ENCODE results near the gene PLP1.
A peak's percentile ranks its signal among the peaks of the same experiment; 100 is the strongest.
"Not testable (repeated sequence)": the region's sequence is repeated elsewhere in the genome, so short reads cannot be mapped to it uniquely, and the experiment has no call there.

PLP1 gene

DNA sequence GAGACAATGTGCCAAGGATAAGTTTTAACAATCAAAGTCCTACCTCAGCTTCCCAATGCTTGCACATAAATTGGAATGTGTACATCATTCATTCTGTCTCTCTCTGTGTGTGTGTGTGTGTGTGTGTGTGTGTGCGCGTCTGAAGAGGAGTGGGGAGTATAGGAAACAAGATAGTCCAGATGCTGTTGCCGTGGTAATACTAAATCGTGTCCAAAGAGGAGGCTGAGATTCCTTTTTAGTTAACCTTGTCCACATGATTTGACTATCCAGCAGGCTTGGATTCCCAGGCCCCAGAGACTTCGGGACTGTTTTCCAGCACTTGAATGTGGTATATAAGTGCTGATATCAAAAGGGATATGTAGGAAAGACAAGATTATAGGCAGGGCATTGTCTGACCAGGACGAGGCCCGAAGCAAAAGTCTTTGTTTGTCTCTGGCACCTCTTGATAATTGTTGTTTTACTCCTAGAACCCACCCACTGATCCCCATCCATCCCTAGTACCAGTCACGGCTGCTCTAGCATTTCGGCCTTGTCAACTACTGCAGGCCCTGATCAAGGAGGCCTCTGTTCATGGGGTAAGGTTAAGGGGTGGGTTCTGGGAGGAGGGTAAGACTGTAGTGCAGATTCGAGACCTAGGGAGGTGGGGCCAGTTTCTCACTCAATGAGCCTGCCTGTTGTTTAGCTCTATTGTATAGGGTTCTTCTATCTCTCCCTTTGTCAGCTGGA, 3.9 kb downstream of the PLP1 start:
- DNase-seq = peak in 44 of 58 donors; percentile 1 to 89 (median 46)

DNA sequence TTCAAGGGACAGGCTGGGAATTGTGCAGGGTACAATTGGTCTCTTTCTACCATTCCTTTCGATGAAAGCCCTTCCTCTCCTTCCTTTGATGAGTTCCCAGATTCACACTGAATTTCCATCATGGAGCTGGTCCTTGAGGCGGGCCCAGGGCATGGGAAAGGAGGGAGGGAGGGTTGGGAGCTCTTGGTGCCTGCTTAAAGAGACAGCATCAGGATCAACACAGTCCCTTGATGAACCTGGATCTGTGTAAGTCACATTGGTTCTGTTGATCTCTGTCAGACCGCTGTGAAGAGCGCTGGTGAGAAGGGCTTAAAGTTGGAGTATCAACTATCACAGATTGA, 4.4 kb downstream of the PLP1 start:
- DNase-seq = peak in 8 of 58 donors; percentile 12 to 75 (median 49)

DNA sequence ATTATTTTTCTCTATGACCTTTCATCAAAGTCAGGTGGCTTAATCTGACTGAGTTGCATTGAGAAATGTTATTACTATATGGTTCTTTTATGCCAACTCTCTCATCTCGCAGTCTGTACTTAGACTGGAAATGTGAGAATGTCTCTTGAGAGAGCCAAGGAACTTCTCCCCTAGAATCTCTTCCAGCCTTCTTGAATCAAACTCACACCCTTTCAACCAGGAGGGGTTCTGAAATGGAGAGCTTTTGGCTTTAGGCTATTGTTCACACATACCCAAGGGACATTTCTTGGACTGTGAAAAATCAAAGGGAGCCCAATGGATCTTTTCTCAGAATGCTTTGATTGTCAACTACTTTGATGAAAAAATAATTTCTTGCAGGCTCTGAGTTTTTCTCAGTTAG, 5.1 kb downstream of the PLP1 start:
- DNase-seq = no peak

DNA sequence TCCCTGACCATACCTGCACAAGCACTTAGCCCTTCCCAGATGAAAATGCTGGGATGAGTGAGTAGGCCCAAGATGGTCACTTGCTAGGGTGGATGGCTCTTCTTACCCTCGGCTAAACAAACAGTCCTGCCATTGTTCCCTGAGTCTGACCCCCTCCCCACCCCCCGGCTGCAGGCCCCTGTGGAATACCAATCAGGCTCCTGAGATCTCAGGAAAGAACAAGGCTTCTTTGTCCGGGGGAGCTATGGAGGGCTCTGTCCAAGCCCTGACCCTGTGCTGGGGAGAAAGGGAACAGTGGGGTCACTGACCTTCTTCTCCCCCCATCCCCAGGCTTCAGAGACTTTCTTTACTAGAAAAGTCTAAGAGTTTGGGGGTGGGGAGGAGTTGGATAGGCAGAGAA, 6.0 kb downstream of the PLP1 start:
- peak in 46 of 58 donors; percentile 0 to 81 (median 36) for DNase-seq

DNA sequence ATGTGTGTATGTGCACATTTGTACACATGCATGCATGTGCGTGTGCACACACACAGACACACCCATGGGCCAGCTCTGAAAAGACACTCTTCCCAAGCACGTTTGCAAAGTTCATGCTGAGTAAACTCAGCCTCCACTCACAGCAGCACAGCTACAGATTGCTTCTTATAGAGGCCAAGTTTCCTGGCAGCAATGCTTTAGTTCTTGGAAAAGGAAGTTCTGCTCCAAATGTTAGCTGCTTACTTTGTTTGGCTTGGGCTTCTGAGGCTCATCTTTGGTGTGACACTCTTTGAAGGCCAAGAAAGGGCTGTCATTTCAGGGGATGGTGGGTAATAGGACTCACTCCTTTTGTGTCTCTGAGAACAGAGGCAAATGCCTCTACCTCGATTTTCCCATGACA, 6.6 kb downstream of the PLP1 start:
- peak in 1 of 58 donors; percentile 9 for DNase-seq

DNA sequence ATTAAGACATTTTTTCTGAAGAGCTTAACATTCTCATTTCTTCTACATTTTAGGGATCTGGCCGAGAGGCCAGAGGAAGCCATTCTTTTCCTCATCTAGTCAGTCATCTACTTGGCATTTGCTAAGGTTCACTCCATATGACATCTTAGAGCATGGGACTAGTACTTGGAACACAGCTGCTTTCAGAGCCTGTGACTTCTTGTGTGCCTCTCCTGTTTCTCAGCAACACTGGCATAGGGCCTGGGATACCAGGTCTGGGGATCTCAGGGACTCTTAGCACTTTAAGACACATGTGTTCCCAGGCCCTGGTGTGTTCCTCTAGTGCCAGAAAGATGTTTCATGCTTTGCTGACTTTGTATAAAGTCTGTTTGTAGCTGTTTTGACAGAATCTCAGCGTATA, 7.3 kb downstream of the PLP1 start:
- DNase-seq = peak in 6 of 58 donors; percentile 1 to 29 (median 6)

DNA sequence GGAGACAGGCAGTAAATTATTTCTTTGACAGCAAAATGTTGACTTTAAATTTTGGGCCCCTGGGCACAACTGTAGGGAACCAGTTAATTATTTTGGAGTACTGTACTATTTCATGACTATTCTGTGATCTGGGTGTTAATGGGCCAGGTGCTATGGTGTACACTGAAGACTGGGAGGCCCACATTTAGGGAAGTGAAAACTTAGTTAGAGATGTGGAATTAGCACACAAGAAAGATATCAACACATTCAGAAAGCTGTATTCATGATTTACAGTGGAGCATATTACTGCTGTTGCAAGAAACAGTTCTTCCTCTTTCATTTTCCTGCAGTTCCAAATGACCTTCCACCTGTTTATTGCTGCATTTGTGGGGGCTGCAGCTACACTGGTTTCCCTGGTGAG, 12.4 kb downstream of the PLP1 start:
- no peak for DNase-seq

DNA sequence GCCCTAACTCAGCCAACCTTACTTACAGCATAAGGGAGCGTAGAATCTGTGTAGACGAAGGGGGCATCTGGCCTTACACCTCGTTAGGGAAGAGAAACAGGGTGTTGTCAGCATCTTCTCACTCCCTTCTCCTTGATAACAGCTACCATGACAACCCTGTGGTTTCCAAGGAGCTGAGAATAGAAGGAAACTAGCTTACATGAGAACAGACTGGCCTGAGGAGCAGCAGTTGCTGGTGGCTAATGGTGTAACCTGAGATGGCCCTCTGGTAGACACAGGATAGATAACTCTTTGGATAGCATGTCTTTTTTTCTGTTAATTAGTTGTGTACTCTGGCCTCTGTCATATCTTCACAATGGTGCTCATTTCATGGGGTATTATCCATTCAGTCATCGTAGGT, 14.6 kb downstream of the PLP1 start:
- no peak for DNase-seq

DNA sequence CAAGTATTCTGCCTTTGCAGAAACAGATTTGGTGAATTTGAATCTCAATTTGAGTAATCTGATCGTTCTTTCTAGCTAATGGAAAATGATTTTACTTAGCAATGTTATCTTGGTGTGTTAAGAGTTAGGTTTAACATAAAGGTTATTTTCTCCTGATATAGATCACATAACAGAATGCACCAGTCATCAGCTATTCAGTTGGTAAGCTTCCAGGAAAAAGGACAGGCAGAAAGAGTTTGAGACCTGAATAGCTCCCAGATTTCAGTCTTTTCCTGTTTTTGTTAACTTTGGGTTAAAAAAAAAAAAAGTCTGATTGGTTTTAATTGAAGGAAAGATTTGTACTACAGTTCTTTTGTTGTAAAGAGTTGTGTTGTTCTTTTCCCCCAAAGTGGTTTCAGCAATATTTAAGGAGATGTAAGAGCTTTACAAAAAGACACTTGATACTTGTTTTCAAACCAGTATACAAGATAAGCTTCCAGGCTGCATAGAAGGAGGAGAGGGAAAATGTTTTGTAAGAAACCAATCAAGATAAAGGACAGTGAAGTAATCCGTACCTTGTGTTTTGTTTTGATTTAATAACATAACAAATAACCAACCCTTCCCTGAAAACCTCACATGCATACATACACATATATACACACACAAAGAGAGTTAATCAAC, 15.3 kb downstream of the PLP1 start:
- no peak for DNase-seq

DNA sequence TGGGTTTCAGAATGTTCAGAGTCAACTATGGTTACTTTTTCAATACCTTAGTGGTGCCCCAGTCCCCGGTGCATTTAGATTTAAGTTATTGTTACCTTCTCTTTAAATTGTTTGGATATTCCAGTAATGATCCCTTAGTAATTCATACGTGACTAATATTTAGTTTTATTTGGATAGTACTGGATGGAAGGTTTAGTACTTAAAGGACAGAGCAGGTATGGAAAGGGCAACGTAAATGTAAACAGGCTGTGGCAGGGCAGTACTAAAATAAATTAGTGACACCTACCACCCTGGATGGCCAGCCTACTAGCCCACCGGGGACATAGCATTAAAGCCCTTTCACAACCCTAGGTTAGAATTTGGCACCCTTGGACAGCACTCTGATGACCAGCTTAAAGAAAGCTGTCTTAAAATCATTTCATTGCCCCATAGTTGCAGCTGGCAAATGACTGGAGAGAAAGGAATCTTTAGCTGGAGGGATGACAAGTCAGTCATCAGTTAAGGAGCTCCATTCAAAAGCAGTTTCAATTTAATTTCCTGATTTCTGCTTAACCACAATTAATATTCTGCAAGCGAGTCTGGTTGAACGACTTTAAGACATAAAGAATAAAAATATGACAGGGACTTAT, 16.4 kb downstream of the PLP1 start:
- DNase-seq = no peak

DNA sequence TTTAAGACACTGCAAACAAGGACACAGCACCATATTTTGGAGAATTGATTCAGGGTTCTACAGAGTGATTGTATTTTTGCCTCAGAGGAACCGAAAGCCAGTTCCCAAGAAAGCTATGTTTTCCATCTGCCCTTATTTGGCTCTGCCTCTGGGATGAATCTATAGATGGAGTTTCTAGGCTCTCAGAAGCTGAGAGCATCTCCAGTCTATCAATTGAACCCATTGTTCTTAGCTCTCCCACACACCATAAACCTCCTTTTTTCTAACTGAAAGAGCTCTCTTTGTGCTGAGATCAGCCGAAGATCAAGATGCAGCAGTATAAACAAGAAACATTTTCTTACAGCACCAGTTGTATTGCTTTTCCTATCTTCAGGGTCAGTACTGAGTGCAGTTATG, 16.9 kb downstream of the PLP1 start:
- peak in 2 of 58 donors; percentile 45 to 50 for DNase-seq

DNA sequence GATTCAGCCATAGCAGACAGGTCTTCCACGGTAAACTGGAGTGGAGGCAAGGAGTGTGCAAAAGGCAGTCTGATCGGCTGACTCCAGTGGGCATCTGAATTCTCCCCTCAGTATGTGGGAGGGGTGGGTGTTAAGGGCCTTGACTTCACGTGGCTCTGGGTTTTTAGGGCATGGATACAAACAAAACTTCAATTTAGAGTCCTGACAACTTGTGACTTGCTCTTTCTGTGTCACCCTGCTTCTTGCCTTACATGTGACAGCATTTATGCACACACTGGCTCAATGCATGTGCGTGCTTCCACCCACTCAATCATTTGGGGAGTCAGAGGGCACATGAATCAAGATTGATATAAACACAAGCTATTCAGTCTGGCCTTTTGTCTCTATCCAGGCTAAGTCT, 17.5 kb downstream of the PLP1 start:
- no peak for DNase-seq

DNA sequence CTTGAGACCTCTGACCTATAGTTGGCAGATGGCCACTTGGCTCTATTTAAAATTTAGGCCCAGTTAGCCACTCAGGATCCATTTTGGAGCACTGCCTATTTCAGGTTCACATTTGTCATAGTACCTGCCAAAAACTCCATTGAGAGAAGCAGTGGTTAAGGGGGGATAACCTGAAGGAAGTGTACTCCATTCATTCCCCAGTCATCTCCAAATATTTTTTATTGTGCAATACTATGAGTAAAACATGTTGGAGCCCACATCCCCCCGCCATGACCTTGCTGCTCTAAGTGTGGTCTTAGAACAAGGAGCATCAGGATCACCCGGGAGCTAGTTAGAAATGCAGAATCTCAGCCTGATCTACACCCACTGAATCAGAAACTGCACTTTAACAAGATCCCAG, 21.1 kb downstream of the PLP1 start:
- no peak for DNase-seq

DNA sequence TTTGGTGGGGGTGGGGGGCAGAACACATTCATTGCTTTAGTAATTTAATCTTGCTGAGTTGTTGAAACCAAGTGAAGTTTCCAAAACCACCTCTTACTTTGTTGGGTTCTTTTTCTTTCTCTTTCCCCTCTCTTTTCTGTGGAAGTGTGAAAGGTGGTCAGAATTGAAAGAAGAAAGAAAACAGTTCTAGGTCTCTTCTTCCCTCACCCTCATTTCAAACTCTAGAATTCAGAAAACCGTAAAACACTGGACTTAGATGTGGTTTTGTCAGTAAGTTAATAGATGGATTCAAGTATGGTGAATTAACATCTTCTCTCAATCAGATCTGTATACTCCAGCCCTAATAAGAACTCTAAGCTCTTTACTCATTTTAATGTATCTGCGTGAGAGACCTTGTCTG, 23.7 kb downstream of the PLP1 start:
- no peak for DNase-seq

DNA sequence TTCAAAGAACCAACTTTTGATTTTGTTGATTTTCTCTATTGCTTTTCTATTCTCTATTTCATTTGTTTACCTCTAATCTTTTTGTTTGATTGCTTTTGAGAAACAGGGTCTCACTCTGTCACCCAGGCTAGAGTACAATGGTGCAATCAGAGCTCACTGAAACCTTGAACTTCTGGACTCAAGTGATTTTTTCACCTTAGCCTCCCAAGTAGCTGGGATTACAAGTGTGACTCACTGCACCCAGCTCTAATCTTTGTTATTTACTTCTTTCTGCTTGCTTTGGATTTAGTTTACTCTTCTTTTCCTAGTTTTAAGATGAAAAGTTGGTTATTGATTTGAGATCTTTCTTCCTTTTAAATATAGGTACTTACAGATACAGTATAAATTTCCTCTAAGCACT, 29.2 kb downstream of the PLP1 start:
- DNase-seq = no peak

DNA sequence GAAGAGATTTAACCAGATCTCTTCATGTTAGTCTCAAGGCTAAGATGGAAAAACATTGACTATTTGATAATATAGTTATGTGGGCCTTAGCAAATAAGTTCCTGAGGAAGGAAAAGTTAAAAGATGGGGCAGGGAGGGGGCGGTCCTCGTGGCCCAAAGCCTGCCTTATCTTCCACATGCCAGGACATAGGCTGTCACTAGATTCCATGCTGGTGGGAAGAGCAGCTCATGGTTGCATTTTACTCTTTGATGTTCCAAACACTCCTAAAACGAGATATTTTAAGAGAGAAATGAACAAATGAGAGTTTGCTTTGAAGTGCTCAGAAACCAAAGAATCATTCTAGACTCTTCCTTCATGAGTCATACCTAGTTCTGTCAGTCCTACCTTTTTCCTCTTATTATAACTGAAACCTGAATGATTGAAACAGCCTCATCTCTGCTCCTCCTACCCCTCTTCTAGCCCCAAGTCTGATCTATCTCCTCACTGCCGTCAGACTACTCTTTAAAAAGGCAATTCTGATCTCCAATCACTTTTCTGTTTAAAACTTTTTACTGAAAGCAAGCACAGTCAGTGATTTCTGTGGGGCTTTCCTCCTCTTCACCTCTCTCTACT, 30.3 kb downstream of the PLP1 start:
- no peak for DNase-seq

DNA sequence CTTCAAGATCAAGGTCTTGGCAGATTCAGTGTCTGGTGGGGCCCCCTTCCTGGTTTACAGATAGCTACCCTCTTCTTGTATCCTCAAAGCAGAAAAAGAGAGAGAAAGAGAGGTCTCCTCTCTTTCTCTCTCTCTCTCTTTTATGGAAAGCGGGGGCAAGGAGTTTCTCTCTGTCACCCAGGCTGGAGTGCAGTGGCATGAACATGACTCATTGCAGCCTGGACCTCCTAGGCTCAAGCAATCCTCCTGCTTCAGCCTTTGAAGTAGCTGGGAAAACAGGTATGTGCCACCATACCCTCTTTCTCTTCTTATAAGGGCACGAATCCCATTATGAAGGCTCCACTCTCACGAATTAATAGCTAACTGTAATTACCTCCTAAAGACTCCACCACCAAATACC, 35.2 kb downstream of the PLP1 start:
- no peak for DNase-seq

DNA sequence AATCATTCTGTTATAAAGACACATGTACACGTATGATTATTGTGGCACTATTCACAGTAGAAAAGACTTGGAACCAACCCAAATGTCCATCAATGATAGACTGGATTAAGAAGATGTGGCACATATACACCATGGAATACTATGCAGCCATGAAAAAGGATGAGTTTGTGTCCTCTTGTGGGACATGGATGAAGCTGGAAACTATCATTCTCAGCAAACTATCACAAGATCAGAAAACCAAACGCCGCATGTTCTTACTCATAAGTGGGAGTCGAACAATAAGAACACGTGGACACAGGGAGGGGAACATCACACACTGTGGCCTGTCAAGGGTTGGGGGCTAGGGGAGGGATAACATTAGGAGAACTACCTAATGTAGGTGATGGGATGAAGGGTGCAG, 40.5 kb downstream of the PLP1 start:
- not testable (repeated sequence) for DNase-seq

DNA sequence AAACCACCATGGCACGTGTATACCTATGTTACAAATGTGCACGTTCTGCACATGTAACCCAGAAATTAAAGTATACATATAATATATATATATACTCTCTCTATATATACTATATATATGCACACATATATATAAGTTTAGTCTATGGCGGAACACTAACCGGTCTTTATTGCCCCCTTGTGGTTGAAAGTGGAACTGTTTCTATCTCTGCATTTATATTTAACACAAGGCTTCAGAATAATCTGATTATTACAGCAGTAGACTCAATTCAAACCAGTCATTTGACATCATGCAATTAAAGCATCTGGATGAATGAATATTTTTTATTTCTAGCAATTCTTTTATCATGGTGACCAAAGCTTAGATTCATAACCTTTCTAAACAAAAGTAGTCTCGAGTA, 40.9 kb downstream of the PLP1 start:
- DNase-seq = peak in 4 of 58 donors; percentile 3 to 22 (median 9)

DNA sequence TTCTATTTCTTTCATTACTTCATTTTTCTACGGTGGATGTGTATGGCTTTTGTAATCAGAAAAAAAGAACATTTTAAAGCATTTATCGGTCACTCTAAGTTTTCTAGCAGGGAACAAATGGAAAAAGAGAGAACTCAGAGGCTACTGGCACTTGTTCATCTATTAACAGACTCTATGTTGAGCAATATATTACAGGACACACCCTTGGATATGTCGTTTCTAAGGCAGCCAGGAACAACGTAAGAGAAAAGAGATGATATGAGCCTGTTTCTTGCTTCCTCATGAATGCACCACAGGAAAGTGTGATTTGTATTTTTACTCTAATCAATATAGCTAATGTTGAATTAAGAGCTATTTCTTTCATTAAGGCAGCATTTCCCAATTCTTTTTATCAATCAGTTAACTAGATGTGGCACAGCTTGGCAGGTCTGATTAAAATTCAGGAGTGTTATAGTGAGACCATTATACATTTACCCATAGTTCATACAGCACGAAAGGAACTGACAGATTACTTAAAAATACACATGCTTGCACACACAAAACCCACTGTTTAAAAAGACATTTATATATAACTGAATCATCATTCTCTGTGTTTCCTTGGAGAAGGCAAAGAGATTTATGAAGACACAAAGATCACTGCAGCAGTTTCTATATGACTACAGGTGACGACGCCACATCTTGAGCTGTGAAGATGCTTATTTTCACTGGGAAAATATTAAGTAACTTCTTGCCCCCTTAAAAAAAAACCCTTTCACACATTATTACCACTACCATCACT, 42.4 kb downstream of the PLP1 start:
- no peak for DNase-seq

DNA sequence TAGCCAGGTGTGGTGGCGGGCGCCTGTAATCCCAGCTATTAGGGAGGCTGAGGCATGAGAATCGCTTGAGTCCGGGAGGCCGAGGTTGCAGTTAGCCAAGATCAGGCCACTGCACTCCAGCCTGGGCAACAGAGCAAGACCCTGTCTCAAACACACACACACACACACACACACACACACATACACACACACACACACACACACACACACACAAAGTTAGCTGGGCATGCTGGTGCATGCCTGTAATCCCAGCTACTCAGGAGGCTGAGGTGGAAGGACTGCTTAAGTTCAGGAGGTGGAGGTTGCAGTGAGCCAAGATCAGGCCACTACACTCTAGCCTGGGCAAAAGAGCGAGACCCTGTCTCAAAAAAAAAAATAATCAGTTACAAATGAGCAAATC, 44.2 kb downstream of the PLP1 start:
- not testable (repeated sequence) for DNase-seq

DNA sequence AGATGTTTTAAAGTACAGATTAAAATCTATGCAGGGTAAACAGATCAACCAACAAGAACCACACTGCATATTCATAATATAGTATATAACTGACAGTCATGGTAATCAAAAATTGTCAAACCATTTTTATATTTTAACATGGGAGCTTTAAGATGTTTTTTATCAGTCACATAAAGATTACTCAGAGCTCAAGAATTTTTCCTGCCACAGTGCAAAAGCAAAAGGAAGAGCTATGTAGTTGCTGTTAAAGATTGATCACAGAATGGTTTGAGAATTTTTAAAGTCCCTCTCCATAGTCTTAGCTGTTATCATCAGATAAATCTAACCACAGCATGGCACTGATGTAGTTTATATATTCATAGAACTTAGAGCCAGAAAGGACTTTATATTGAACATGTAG, 47.0 kb downstream of the PLP1 start:
- DNase-seq = no peak

All from anterior cingulate cortex (tissue), 58 donors.